HG03159 (cell line): ENCODE measurements around the gene LRRTM4.
A peak's percentile ranks its signal among the peaks of the same experiment; 100 is the strongest.

Experiments
- ATAC-seq: cut with Tn5 transposase; IDR thresholded peaks from one replicate; pipeline ENCODE4 v1.9.1; 2021; ENCODE audit warnings: mild to moderate bottlenecking, moderate library complexity; ENCODE audit not compliant: unreplicated experiment

The LRRTM4 gene

GRCh38 chr2:76928026-76928425 is 594.1 kb downstream of the LRRTM4 start:
- ATAC-seq, result no peak

GRCh38 chr2:76921006-76921405 is 601.2 kb downstream of the LRRTM4 start:
- no peak for ATAC-seq

GRCh38 chr2:76895469-76895868 is 626.7 kb downstream of the LRRTM4 start:
- ATAC-seq, result no peak

GRCh38 chr2:76870581-76870980 is 651.6 kb downstream of the LRRTM4 start:
- ATAC-seq, result no peak

- ATAC-seq, result no peak
Observed at GRCh38 chr2:76870011-76870410, 652.2 kb downstream of the LRRTM4 start.

GRCh38 chr2:76867854-76868253 is 654.3 kb downstream of the LRRTM4 start:
- no peak for ATAC-seq

- no peak for ATAC-seq
Observed at GRCh38 chr2:76866464-76866863, 655.7 kb downstream of the LRRTM4 start.

- no peak for ATAC-seq
Observed at GRCh38 chr2:76862901-76863300, 659.3 kb downstream of the LRRTM4 start.

GRCh38 chr2:76861708-76862107 is 660.5 kb downstream of the LRRTM4 start:
- peak; percentile 66 for ATAC-seq

GRCh38 chr2:76851000-76851399 is 671.2 kb downstream of the LRRTM4 start:
- ATAC-seq, result no peak

GRCh38 chr2:76849086-76849485 is 673.1 kb downstream of the LRRTM4 start:
- no peak for ATAC-seq

GRCh38 chr2:76839826-76840225 is 682.4 kb downstream of the LRRTM4 start:
- ATAC-seq, result no peak

- no peak for ATAC-seq
Observed at GRCh38 chr2:76829374-76830234, 692.6 kb downstream of the LRRTM4 start.

GRCh38 chr2:76826691-76827090 is 695.5 kb downstream of the LRRTM4 start:
- no peak for ATAC-seq

- ATAC-seq, result no peak
Observed at GRCh38 chr2:76825140-76825970, 696.8 kb downstream of the LRRTM4 start.

- ATAC-seq, result no peak
Observed at GRCh38 chr2:76821731-76822130, 700.4 kb downstream of the LRRTM4 start.

GRCh38 chr2:76813084-76813483 is 709.1 kb downstream of the LRRTM4 start:
- no peak for ATAC-seq

GRCh38 chr2:76812156-76812555 is 710.0 kb downstream of the LRRTM4 start:
- no peak for ATAC-seq

- ATAC-seq, result no peak
Observed at GRCh38 chr2:76809136-76809535, 713.0 kb downstream of the LRRTM4 start.

- no peak for ATAC-seq
Observed at GRCh38 chr2:76808732-76809131, 713.4 kb downstream of the LRRTM4 start.

GRCh38 chr2:76793647-76794334 is 728.4 kb downstream of the LRRTM4 start:
- no peak for ATAC-seq
